GM18858 (cell line): ENCODE data around the gene ATP11B.

Source experiments
- ATAC-seq: cut with Tn5 transposase; IDR thresholded peaks from one replicate; pipeline ENCODE4 v1.9.1; 2021; ENCODE audit not compliant: unreplicated experiment

The ATP11B gene

DNA sequence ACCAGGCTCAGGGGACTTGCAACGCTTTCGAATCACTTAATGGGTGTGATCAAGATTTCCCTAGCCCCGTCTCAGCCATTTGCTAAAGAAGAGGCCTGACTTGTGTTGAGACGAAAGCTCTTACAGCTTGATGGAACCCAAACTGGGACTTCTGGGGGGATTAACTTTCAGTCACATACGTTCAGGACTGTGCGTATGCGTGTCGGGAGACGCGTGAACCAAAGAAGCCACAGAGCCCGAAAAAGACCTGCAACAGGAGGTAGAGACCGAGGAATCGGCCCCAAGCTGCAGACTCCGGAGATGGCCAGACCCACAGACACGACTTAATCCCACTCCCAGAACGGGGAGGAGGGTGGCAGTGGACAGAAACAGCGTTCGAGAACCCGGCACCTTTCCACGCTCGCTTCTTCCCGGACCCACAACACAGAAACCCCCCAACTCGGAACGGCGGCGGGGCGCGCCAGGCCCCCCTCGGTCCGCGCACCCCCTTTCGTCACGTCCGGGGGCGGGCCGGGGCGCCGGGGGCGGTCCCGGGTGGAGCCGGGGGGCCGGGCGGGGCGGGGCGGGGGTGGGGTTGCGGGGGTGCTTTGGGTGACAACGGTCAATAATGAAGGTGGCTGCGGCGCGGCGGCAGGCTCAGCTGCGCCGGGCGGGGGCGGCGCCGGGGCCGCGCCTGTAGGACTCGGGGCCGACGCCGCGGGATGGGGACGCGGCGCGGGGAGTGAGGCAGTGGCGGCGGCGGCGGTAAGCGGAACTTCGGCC, at the start of gene ATP11B:
Gene ATP11B, plus strand, starts transcription at position 604 of the 762 bp plus-strand sequence. CDS start 256 bp downstream, outside the sequence.
- ATAC-seq = peak; percentile 48

- no peak for ATAC-seq
Measured at GRCh38 chr3:182746959-182747358, 46.3 kb upstream of the ATP11B start.

DNA sequence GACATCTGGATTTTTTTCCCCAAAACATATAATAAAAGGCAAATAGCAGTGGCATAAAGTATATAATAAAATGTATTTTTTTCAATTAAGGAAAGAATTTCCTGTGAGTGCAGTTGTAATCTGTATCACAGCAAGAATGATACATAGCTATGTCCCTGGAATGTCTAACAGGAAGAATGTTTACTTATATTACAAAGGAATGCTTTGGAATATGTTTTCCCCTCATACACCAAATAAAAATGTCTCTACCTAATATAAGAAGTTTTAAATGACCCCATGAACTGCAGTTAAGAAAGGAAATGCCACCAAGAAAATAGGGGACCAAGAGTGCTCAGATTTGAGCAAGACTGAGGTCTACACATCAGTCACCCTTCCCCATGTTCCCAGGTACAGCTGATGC, 38.0 kb upstream of the ATP11B start:
- ATAC-seq = no peak

DNA sequence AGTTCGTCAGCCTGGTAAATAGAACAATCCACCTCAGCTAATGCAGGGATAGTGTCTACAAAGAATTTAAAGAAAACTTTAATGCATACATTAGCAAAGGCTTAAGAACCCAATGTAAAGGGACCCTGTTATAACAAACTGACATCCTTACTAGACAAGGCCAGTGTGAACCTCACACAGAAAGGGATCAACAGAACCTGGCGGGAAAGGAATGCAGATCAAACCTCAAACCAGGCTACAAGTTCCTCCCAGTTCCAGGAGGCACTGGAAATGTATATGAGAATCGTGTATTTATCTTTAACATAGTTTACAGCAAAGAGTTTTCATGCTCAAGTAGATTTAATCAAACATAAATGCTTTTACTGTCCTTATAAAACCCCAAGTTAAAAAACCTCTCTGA, 37.6 kb upstream of the ATP11B start:
- no peak for ATAC-seq

DNA sequence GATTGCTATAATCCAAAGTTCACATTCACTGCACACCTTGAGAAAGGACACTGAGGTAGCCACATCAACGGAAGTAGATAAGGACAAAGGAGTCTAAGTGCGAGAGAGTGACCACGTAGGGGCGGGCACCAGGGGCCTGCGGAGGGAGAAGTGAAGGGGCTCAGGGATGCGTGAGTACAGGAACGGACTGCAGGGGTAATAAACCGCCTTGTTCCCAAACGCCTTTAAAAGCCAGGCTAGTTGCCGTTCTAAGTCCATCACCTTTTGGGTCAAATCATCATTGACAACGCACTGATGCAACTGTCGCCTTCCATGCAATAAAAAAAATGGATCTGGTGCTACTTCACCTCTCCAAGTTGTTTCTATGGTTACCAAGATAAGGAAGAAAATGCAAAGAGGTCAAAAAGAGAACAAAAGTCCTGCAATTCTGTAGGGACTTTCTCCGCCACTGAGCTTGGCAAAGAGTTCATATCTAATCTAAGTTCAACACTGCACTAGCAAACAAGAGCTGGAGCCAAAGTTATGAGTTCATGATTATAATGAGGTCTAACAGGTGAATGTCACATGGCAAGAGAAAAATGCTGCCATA, 32.6 kb upstream of the ATP11B start:
- no peak for ATAC-seq

GRCh38 chr3:182763896-182764295, 29.4 kb upstream of the ATP11B start:
- no peak for ATAC-seq

- ATAC-seq = no peak
Measured at GRCh38 chr3:182765287-182765686, 28.0 kb upstream of the ATP11B start.

DNA sequence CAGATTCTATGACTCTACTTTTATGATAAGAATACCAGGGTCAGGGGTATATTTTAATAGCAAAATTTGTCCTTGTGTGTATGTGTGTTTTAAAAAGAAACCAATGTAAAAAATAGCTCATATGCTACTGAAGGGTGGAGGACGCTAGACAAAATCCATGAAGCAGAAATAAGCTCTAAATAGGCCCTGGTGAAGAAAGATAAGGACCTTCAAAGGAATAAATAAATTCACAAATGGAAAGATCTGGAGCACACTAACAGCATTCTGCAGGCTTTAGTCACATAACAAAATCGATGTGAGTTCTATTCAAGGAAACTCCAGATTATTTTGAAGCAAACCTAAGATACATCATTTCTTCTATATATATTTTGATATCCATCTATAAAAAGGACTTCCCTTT, 27.2 kb upstream of the ATP11B start:
- no peak for ATAC-seq

DNA sequence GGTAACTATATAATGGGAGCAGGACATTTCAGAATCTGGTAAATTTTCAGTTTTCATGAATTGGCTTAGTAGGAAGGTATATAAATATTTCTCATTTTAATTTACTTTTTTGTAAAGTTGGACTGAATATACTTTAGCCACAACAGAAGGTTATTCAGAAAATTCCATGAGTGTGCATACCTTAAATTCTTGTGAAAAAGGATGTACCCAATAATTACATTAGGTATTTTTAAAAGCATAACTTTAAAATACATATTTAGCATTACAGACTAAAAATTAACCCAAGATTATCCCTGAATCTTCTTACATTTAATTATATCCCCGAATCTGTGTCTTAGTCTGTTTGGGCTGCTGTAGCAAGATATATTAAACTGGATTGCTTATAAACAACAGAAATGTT, 24.9 kb upstream of the ATP11B start:
- no peak for ATAC-seq

DNA sequence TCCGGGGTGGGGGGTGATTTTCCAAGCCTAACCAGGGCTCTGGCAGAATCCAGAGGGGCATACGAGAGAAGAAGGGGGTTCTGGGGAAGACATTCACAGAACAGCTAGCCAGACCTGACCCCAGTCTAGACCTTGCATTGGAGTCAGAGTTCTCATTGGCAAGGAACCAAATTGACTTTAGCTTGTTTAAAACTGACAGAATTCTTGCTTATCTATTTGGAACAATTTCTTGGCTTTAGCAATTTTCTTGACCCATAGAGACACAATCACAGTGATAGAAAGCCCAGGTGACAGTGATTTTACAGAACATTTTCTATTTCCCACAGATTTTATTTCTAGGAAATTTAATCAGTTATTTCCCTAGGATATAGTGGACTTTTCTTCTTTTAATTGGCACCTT, 23.6 kb upstream of the ATP11B start:
- ATAC-seq = no peak

- ATAC-seq = peak; percentile 48
Measured at GRCh38 chr3:182782149-182782548, 11.2 kb upstream of the ATP11B start.

DNA sequence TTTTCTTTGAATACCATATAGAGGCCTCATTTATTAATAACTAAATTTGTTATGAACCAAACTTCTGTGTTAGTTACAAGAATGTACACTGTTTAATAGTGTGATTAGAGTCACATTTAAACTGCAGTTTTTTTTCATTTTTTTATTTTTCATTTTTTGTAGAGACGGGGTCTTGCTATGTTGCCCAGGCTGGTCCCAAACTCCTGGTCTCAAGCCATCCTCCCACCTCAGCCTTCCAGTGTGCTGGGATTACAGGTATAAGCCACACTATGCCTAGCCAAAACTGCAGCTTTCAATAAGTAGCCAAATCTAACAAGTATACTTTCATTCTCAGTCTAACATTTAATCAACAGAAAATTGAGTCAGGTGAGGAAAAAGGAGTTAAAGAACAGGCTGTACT, 10.2 kb upstream of the ATP11B start:
- no peak for ATAC-seq

GRCh38 chr3:182784542-182784941, 8.8 kb upstream of the ATP11B start:
- no peak for ATAC-seq

GRCh38 chr3:182785142-182785541, 8.2 kb upstream of the ATP11B start:
- ATAC-seq = no peak

GRCh38 chr3:182785756-182786155, 7.5 kb upstream of the ATP11B start:
- no peak for ATAC-seq

- no peak for ATAC-seq
Measured at GRCh38 chr3:182786564-182787196, 6.6 kb upstream of the ATP11B start.

DNA sequence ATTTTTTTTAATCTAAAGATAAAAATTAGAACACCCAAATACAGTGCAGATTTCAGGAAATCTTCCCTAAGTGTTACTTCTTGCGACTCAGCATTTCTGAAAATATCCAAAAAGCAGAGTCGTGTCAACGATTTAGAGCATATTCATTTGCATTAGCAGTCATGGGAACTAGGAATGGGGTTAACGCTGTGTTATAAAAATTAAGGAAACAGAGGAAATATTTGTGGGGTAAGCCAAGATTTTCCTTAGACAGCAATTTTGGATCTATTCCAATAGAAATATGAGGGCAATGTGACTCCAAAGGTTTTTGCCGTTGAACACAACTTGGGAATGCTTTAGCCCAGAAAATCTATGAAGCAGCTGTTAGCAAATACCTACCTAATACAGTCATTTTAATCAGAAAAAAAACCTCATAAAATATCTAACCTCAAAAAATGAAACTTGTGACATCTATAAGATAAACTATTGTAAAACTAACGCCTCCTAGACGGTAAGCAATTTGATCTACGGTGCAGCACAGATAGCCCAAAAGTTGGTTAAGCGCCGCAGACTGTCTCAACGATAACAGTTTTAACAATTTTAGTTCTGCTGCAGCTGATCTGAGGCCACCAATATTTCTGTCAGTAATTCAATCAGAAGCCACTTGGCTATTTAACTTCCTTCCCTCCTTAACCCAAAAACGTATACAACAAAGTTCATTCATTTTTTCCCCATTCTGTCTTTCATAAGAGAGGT, 5.8 kb upstream of the ATP11B start:
- no peak for ATAC-seq

- ATAC-seq = peak; percentile 27
Measured at GRCh38 chr3:182789371-182789770, 3.9 kb upstream of the ATP11B start.

DNA sequence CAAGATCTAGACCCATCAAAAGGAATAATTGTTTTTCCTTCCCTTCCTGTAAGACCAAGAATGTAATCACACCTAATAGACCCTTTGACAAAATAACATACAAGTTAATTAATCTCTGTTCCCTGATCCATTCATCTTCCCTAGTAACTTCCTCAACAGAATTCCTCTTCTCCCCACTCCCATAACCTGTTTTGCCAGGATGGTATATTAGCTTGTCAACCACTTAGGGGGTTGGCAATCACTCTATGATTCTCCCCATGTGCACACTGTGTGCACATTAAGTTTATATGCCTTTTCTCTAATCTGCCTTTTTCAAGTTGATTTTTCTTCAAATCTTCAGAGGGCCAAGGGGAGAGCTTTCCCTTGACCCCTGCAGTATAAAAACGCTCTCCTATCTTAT, 2.7 kb upstream of the ATP11B start:
- ATAC-seq = no peak

- peak; percentile 24 for ATAC-seq
Measured at GRCh38 chr3:182793663-182794454, 555 bp downstream of the ATP11B start.
